ENCODE results near the gene MMP24. TPM values are rescaled to one million over a fixed set of nuclear protein-coding genes. Genes with fewer than 3 reads are reported as not detected.

The MMP24 gene
- total RNA-seq, 6 experiments from 2014 or later = 0.27 to 1.5 (median 0.84) TPM

DNA sequence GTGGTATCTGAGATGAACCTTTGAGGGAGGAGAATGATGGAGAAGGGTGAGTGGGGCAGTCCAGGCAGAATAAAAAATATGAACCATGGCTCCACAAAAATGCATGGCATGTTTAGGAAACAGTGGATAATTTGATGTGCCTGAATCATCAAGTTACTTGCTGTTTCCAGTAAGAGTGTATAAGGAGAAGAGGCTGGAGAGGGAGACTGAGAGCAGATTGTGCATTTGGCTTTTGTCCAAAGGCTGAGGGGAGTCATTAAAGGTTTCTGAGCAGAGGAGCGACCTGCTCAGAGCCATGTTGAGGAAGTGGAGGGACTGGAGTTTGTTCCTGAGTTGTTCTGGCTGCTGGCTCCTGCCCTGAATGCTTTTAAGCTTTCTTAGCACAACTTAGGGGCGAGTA lies 6.1 kb downstream of the MMP24 start:
- Histone ChIP-seq H3K27me3 (no peaks in the 10 kb centered on the region), H3K4me3 (no peak overlapping the region), H3K27ac (no peak overlapping the region), H3K4me1 (no peaks in the 10 kb centered on the region), H3K36me3 (no peaks in the 10 kb centered on the region), H3K9me3 (no peaks in the 10 kb centered on the region)
- WGBS (ENCODE audit: insufficient coverage, low coverage, low lambda C conversion rate, missing lambda C conversion rate) = no CpG with 5 or more reads among the region's 2 CpGs
- DNase-seq (no peak), ATAC-seq (no peak)
- TF ChIP-seq, protein P1, sequence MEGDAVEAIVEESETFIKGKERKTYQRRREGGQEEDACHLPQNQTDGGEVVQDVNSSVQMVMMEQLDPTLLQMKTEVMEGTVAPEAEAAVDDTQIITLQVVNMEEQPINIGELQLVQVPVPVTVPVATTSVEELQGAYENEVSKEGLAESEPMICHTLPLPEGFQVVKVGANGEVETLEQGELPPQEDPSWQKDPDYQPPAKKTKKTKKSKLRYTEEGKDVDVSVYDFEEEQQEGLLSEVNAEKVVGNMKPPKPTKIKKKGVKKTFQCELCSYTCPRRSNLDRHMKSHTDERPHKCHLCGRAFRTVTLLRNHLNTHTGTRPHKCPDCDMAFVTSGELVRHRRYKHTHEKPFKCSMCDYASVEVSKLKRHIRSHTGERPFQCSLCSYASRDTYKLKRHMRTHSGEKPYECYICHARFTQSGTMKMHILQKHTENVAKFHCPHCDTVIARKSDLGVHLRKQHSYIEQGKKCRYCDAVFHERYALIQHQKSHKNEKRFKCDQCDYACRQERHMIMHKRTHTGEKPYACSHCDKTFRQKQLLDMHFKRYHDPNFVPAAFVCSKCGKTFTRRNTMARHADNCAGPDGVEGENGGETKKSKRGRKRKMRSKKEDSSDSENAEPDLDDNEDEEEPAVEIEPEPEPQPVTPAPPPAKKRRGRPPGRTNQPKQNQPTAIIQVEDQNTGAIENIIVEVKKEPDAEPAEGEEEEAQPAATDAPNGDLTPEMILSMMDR (IDR thresholded peaks at IDR 0.05) = no peak
- intact Hi-C loops (cut with DNase I) = no loop called here

DNA sequence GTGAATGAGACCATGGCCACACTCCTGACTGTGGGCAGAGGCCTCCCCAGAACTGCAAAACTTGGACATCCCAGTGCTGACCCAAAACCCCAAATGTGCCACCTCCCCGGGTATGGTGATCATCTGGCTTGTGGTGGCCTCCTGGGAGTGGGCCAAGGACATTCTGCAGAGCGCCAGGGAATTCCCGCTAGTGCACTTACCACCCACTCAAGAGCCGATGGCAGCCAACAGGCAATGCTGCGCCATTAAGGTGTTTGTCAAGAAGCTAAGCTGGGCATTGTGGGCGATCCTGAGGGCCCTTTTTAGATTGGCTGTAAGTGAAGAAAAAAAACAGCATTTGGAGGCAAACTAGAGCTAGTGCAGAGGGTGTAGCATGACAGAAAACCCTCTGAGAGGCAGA lies 9.4 kb downstream of the MMP24 start:
- no peak for TF ChIP-seq POLR2A (IDR thresholded peaks at IDR 0.05)
- TF ChIP-seq, protein P1 (IDR thresholded peaks at IDR 0.05) = no peak
- Histone ChIP-seq H3K4me3 (no peak overlapping the region), H3K4me1 (no peaks in the 10 kb centered on the region), H3K27me3 (no peaks in the 10 kb centered on the region), H3K36me3 (no peaks in the 10 kb centered on the region), H3K27ac (no peak overlapping the region), H3K9me3 (no peaks in the 10 kb centered on the region)
- no peak for DNase-seq
- 58% methylated on average over 2 of the region's 6 CpGs for WGBS (ENCODE audit: insufficient coverage, low coverage, low lambda C conversion rate, missing lambda C conversion rate)
- intact Hi-C loops (cut with DNase I) = no loop called here
- ATAC-seq = no peak

DNA sequence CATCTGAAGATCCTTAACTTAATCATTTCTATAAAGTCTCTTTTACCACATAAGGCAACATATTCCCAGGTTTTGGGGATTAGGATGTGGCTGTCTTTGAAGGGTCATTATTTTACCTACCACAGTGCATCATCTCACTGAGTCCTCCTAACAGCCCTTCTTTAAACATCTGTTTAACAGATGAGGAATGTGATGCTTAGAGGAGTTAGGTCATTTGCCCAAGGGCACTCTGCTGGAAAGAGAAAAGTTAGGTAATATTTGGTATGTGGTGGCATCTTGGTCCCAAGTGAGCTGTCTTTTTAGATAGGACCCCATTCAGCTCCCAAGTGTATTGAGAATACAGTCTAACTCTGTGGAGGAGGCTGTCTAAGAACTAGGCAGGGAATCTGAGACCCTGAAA lies 11.0 kb downstream of the MMP24 start:
- no peak overlapping the region for H3K27ac ChIP-seq
- intact Hi-C loops (cut with DNase I) = no loop called here
- H3K9me3 ChIP-seq = no peaks in the 10 kb centered on the region
- no peaks in the 10 kb centered on the region for H3K36me3 ChIP-seq
- no peaks in the 10 kb centered on the region for H3K4me1 ChIP-seq
- H3K27me3 ChIP-seq = no peaks in the 10 kb centered on the region
- ATAC-seq = no peak
- TF ChIP-seq, protein P1 (IDR thresholded peaks at IDR 0.05) = no peak
- no peak for TF ChIP-seq POLR2A (IDR thresholded peaks at IDR 0.05)
- no peak overlapping the region for H3K4me3 ChIP-seq
- no peak for DNase-seq

DNA sequence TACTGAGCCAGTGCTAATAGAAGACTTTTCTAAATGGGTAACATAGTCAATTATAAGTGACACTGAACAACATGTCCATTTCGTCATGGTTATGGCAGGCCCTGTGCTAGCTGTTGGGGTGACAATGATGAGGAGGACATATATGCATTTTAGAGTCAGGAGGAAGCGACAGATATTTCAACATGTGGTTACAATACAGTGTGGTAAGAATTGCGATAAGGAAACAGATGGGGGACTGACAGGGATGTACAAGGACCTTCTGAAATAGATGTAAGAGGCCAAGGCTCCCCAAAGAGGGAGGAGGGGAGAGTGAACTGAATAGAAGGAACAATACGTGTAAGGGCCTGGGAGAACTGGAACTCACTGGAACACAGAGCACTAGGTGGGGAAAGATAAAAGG lies 11.7 kb downstream of the MMP24 start:
- DNase-seq (no peak), ATAC-seq (no peak)
- TF ChIP-seq, protein P1 (IDR thresholded peaks at IDR 0.05) = no peak
- TF ChIP-seq POLR2A (IDR thresholded peaks at IDR 0.05) = no peak
- Histone ChIP-seq H3K4me1 (no peaks in the 10 kb centered on the region), H3K27me3 (no peaks in the 10 kb centered on the region), H3K27ac (no peak overlapping the region), H3K36me3 (no peaks in the 10 kb centered on the region), H3K4me3 (no peak overlapping the region), H3K9me3 (no peaks in the 10 kb centered on the region)
- WGBS (ENCODE audit: insufficient coverage, low coverage, low lambda C conversion rate, missing lambda C conversion rate) = 73% methylated on average over 4 of the region's 4 CpGs
- intact Hi-C loops (cut with DNase I) = no loop called here

DNA sequence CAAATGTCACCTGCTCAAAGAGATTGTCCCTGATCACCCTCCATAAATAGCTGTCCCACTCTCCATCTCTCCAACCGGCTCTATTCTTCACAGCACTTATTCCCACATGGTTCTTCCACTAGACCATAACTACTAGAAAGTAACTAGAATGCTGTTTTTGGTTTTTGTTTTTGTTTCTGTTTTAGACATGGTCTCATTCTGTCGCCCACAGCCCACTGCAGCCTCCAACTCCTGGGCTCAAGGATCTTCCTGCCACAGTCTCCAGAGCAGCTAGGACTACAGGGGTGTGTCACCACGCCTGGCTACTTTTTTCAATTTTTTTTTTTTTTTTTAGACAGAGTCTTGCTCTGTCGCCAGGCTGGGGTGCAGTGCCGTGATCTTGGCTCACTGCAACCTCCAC lies 12.2 kb downstream of the MMP24 start:
- intact Hi-C loops (cut with DNase I) = no loop called here
- TF ChIP-seq POLR2A (IDR thresholded peaks at IDR 0.05) = no peak
- TF ChIP-seq, protein P1 (IDR thresholded peaks at IDR 0.05) = no peak

More for the DNA sequence above, 12.2 kb downstream of the MMP24 start:
- H3K9me3 ChIP-seq = no peaks in the 10 kb centered on the region
- no peak overlapping the region for H3K4me3 ChIP-seq
- no peak overlapping the region for H3K27ac ChIP-seq
- DNase-seq (no peak), ATAC-seq (no peak)
- no peaks in the 10 kb centered on the region for H3K36me3 ChIP-seq
- no peaks in the 10 kb centered on the region for H3K4me1 ChIP-seq
- no peaks in the 10 kb centered on the region for H3K27me3 ChIP-seq
- 81% methylated on average over 5 of the region's 5 CpGs for WGBS (ENCODE audit: insufficient coverage, low coverage, low lambda C conversion rate, missing lambda C conversion rate)

Measured in right lobe of liver (tissue), 6 donors.